Common myeloid progenitor, CD34-positive (primary cell): Measurements from ENCODE around the gene PHOX2A.

Experiments used
- CTCF ChIA-PET: fragments of 350-600 bp; sonication (Branson Sonifier 250); formaldehyde crosslinking; loops from one replicate; lab custom pipeline; 2021; ENCODE audit warnings: antibody characterized with exemption; lab: Charles Lee
- POLR2A ChIA-PET: fragments of 350-600 bp; sonication (Branson Sonifier 250); formaldehyde crosslinking; loops from one replicate; lab custom pipeline; 2021; ENCODE audit warnings: antibody characterized with exemption; lab: Charles Lee
- DNase-seq, 3 donors: peaks; one replicate each; pipeline versions ENCODE4 v3.0.0 to v3.0.0-alpha.2; 2013
- H3K27ac ChIP-seq, 2 experiments: 1 replicate in 1 of 2; 2 replicates in 1 of 2; pipeline ENCODE4 v1.7.0; 2013; ENCODE audit warnings: inconsistent platforms in 2 of 2, low read length in 2 of 2, mild to moderate bottlenecking in 2 of 2, low read depth in 1 of 2, moderate library complexity in 1 of 2; ENCODE audit not compliant: severe bottlenecking in 2 of 2, insufficient read depth in 1 of 2, poor library complexity in 1 of 2
- H3K27me3 ChIP-seq, 5 experiments: replicated peaks in 2 of 5; 1 replicate in 3 of 5; 2 replicates in 2 of 5; pipeline versions ENCODE4 v1.6.1 to v1.7.0; 2013; ENCODE audit warnings: low read length in 4 of 5, mild to moderate bottlenecking in 2 of 5, moderate library complexity in 2 of 5, inconsistent platforms in 1 of 5; ENCODE audit not compliant: insufficient read depth in 5 of 5, control insufficient read depth in 4 of 5
- H3K36me3 ChIP-seq, 4 experiments: 1 replicate in 2 of 4; 2 replicates in 2 of 4; pipeline versions ENCODE4 v1.6.1 to v1.7.0; 2013; ENCODE audit warnings: low read length in 3 of 4, control low read depth in 1 of 4, mild to moderate bottlenecking in 1 of 4; ENCODE audit not compliant: control insufficient read depth in 4 of 4, insufficient read depth in 4 of 4
- H3K4me1 ChIP-seq, 4 experiments: 1 replicate in 3 of 4; 2 replicates in 1 of 4; pipeline versions ENCODE4 v1.6.1 to v1.7.1; 2013; ENCODE audit warnings: low read length in 3 of 4, mild to moderate bottlenecking in 3 of 4, control low read depth in 1 of 4, inconsistent platforms in 1 of 4, moderate library complexity in 1 of 4; ENCODE audit not compliant: control insufficient read depth in 4 of 4, insufficient read depth in 4 of 4; ENCODE audit errors: control extremely low read depth in 1 of 4
- H3K4me3 ChIP-seq, 7 experiments: 1 replicate in 4 of 7; 2 replicates in 3 of 7; pipeline versions ENCODE4 v1.5.1 to v1.7.0; 2013; ENCODE audit warnings: mild to moderate bottlenecking in 7 of 7, low read length in 6 of 7, moderate library complexity in 6 of 7, inconsistent platforms in 2 of 7, low read depth in 2 of 7, control low read depth in 1 of 7; ENCODE audit not compliant: insufficient read depth in 4 of 7, control insufficient read depth in 1 of 7; ENCODE audit errors: extremely low read depth in 1 of 7
- H3K9me3 ChIP-seq, 5 experiments: 1 replicate in 4 of 5; 2 replicates in 1 of 5; pipeline versions ENCODE4 v1.6.1 to v1.7.1; 2013; ENCODE audit warnings: low read length in 4 of 5, mild to moderate bottlenecking in 2 of 5, inconsistent platforms in 1 of 5, low read depth in 1 of 5, moderate library complexity in 1 of 5; ENCODE audit not compliant: control insufficient read depth in 4 of 5, insufficient read depth in 2 of 5; ENCODE audit errors: control extremely low read depth in 1 of 5
- WGBS: methylation state at CpG from one replicate; pipeline ENCODE4 v1.1.5; 2013; ENCODE audit not compliant: insufficient coverage; 5-methylcytosine and 5-hydroxymethylcytosine counted together

The PHOX2A gene

DNA sequence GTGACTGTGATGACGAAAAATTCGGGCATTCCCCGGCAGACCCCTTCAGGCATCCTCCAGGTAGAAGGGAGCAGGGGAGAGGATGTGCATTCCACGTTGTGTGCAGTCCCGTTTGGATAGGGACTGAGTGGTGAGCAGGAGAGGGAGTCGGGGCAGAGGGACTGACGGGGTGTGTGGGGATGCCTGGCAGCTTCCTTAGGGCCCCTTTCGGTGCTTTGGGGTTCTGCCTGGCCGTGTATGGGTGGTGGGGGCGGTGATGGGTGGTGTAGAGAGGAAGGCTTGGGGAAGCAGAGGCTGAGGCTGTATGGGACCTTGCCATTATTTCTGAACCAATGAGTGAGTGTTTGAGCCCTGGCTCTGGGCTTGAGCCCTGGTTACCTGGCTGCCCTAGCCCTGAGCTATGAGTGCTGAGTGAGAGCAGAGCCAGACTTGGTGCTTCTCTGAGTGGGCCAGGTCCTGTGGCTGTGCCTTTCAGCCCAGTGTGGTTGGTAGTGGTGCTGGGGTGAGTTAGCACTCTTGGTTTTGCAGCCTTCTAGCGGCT lies 18.5 kb downstream of the PHOX2A start:
- POLR2A ChIA-PET: no interaction called here

DNA sequence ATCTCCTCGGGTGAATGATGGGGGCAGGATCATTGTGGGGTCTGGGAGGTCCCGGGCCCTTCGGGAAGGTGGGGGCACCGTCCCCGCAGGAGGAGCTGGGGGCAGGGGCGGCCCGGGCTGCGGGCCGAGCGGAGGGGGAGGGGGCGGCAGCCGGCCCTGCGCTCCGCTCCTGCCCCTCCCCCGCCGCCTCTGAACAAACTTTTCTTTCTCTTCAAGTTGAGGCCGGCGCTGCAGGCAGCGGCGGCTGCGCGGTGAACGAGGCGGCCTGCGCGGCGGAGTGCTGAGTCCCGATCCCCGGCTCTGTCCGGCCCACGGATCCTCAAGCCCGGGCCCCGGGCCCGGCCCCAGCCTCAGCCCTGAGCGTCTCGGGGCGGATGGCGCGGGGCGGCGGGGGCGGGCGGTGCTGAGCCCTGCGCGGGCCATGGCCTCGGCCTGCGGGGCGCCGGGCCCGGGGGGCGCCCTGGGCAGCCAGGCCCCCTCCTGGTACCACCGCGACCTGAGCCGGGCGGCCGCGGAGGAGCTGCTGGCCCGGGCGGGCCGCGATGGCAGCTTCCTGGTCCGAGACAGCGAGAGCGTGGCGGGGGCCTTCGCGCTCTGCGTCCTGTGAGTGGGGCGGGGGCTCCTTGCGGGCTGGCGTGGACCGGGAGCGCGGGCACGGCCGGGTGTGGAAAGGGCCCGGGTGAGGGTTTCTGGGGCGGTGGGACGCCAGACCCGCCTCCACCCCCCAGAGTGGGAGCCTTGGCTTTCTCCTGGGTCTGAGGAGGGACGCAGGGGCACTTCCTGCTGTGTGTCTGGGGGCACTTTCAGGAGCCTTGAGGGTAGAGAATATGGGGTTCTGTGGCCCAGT lies 19.2 kb downstream of the PHOX2A start, which contains the start of gene INPPL1:
Gene INPPL1 (plus strand): TSS at position 204 of the 847 bp plus-strand sequence. CDS start 218 bp downstream, at position 422.
- Histone ChIP-seq H3K4me3 (peak within 1 kb of the TSS; percentile 61 to 95 (median 86)), H3K27me3 (no peaks in the 10 kb centered on the region), H3K4me1 (peaks cover 8 to 45% (median 33%) of the 10 kb centered on the region in 4 experiments), H3K36me3 (peaks cover 2 to 35% (median 25%) of the 10 kb centered on the region in 4 experiments), H3K27ac (peak within 1 kb of the TSS; percentile 61 to 85), H3K9me3 (no peaks in the 10 kb centered on the region)
- peak in 2 of 3 donors; percentile 29 to 40 for DNase-seq
- CTCF ChIA-PET: interaction anchor here (1.3 to 4.5 kb wide), 4 partner anchors 12 to 108 kb away, joined by 3 to 27 read pairs (median 4); no protein-coding TSS in a partner anchor
- POLR2A ChIA-PET: no interaction called here
- 0% methylated on average over 58 of the region's 81 CpGs for WGBS

More for the DNA sequence above, 18.5 kb downstream of the PHOX2A start:
- CTCF ChIA-PET: interaction anchor here (1.3 to 4.5 kb wide), 4 partner anchors 12 to 107 kb away, joined by 3 to 27 read pairs (median 4); no protein-coding TSS in a partner anchor
- 3% methylated on average over 8 of the region's 11 CpGs for WGBS
- peaks cover 8 to 45% (median 33%) of the 10 kb centered on the region in 4 experiments for H3K4me1 ChIP-seq
- no peaks in the 10 kb centered on the region for H3K27me3 ChIP-seq
- peak overlapping the region; percentile 61 to 95 (median 86) for H3K4me3 ChIP-seq
- peak overlapping the region in 1 of 2 experiments; percentile 69 for H3K27ac ChIP-seq
- no peaks in the 10 kb centered on the region for H3K9me3 ChIP-seq
- peaks cover 2 to 42% (median 29%) of the 10 kb centered on the region in 4 experiments for H3K36me3 ChIP-seq
- DNase-seq: peak in 2 of 3 donors; percentile 56 to 62

DNA sequence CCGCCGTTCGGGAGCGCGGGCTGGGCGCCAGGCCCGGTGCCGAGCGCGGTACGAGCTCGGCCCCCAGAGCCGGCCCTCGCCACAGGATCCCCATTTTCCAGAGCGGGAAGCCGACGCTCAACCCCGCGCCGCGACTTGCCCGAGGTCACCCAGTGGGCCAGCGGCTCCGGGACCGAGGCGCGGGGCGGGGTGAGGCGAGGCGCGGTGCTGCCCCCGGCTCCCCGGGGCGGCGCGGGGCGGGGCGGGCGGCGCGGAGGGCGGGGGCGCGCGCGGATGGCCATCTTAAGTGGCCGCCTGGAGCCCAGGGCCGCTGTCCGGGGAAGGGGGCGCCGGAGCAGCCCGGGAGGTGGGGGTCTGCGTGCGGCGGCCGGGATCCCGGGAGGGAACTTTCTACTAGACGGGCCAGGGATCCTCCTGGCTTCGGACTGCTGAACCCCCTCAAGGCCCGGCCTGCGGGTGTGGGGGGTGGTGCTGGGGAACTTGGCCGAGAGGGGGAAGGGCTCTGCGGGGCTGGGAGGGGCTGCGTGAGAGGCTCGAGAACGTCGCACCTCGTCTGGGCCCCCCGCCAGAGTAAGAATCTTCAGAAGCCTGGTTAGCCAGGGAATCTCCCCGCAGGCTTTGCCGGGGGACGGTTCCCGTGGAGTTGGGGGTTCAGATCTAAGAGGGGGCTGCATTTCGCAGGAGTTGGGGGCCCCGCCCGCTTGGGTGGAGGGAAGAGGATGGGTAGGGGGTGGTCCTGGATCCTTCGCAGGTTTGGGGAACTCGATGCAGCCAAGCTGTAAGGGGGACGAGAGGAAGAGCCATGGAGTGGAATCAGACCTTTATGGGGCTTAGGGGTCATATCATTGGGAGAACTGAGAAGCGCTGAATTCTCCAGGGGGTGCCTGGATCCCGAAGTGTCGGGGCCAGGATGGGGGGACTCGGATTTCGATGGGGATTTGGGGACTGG lies 20.1 kb downstream of the PHOX2A start:
- peak overlapping the region; percentile 61 to 85 for H3K27ac ChIP-seq
- DNase-seq: peak; percentile 52 to 76 (median 68)
- no peaks in the 10 kb centered on the region for H3K9me3 ChIP-seq
- POLR2A ChIA-PET: interaction anchor here (0.6 to 1.8 kb wide), 4 partner anchors 112 to 233 kb away, joined by 3 to 5 read pairs (median 4); partner anchors contain the start of gene ANAPC15
- CTCF ChIA-PET: interaction anchor here (1.0 to 4.5 kb wide), 4 partner anchors 11 to 80 kb away, joined by 4 to 27 read pairs (median 4); no protein-coding TSS in a partner anchor
- 0% methylated on average over 65 of the region's 84 CpGs for WGBS
- no peaks in the 10 kb centered on the region for H3K27me3 ChIP-seq
- peaks cover 2 to 26% (median 16%) of the 10 kb centered on the region in 4 experiments for H3K36me3 ChIP-seq
- peaks cover 8 to 45% (median 33%) of the 10 kb centered on the region in 4 experiments for H3K4me1 ChIP-seq
- peak overlapping the region; percentile 61 to 95 (median 86) for H3K4me3 ChIP-seq

DNA sequence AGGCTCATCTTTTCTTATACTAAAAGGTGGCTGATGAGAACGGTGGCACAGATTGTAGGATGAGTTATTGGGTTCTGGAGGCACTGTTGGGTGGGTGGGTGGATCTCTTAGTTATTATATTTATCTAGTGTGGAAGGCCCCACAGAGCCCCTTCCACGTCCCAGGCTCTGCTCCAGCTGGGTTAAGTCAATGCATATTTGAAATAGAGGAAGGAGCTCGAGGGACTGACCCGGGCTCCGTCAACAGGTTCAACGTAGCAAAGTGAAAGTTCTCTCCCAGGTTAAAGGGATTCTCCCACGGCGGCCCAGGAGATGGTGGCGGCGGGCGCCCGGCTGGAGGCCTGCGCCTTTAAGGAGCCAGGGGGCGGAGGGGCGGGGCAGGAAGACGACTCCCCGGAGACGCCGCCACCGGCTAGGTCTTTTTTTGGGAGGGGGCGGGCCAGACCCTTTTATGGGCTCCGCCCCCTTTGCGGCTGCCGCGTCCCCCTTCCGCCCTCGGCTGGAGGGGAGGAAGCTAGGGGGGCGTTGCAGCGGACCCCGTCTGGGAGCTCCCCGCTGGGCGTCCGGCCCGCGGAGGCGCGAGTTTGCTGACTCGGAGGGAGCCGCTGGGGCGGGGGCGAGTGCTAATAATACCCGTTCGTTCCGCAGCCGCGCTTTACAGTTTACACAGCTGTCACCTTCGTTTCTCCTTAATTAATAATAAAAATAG lies 20.9 kb downstream of the PHOX2A start:
- POLR2A ChIA-PET: interaction anchor here (0.6 to 1.8 kb wide), 5 partner anchors 111 to 232 kb away, joined by 3 to 5 read pairs (median 4); partner anchors contain the start of gene ANAPC15
- peak; percentile 95 to 98 (median 97) for DNase-seq
- H3K4me3 ChIP-seq: peak overlapping the region; percentile 61 to 95 (median 86)
- no peaks in the 10 kb centered on the region for H3K27me3 ChIP-seq
- H3K36me3 ChIP-seq: peaks cover under 1 to 18% (median 9%) of the 10 kb centered on the region in 4 experiments
- peak overlapping the region; percentile 50 to 85 for H3K27ac ChIP-seq
- CTCF ChIA-PET: interaction anchor here (0.6 to 4.5 kb wide), 7 partner anchors 12 to 79 kb away, joined by 3 to 27 read pairs (median 4); no protein-coding TSS in a partner anchor
- H3K4me1 ChIP-seq: peaks cover 10 to 53% (median 40%) of the 10 kb centered on the region in 4 experiments
- no peaks in the 10 kb centered on the region for H3K9me3 ChIP-seq
- 0% methylated on average over 30 of the region's 47 CpGs for WGBS

DNA sequence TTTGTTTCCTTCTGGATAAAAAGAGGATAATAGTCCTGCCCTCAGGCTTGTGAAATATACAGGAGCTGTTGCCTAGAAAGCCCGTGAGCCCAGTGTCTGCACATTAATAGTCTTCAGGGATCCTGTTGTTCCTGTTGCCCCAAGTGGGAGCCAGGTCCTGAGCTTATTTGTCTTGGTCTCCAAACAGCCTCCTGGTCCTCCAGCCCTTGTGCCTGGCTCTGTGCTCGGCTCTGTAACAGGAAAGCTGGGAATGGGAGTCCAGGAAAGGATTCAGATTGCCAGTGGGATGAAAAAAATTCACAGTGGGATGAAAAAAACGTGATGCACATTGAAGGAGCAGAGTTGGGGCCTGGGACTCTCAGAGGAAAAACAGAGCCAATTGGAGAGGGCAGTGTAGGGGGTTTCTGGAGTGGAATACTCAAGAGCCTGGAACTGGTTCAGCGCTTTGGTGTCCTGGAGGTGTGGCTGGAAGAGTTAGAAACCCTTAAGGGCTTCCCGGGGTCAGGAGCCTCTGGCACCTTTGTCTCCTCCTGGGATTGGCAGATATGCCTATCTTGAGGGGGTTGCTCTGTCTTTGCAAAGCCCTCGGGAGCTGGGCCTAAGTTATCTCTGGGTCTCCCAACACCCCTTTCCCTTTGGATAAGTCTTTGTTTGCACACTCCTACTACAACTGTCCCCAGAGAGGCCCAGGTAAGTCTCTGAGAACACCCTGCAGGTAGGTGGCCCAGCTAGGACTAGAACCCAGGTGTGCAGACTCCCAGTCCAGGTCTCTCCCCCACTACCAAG lies 21.7 kb downstream of the PHOX2A start:
- ChIA-PET POLR2A (interaction anchor here (1.5 to 1.8 kb wide), 2 partner anchors 110 to 122 kb away, joined by 4 to 5 read pairs; partner anchors contain the start of gene ANAPC15), CTCF (interaction anchor here (0.8 to 2.6 kb wide), 7 partner anchors 14 to 192 kb away, joined by 3 to 11 read pairs (median 3); no protein-coding TSS in a partner anchor)
- DNase-seq: no peak
- peak overlapping the region in 1 of 2 experiments; percentile 79 for H3K27ac ChIP-seq
- WGBS: 87% methylated on average over 5 of the region's 6 CpGs
- peaks cover 0 to 10% (median 4%) of the 10 kb centered on the region in 4 experiments for H3K36me3 ChIP-seq
- H3K4me1 ChIP-seq: peaks cover 16 to 61% (median 47%) of the 10 kb centered on the region in 4 experiments
- peak overlapping the region in 6 of 7 experiments; percentile 69 to 95 (median 86) for H3K4me3 ChIP-seq
- no peaks in the 10 kb centered on the region for H3K9me3 ChIP-seq
- H3K27me3 ChIP-seq: no peaks in the 10 kb centered on the region
